Natural killer cell (primary cell): Measurements from ENCODE around the gene CAMK2B. TPM values are rescaled to one million over a fixed set of nuclear protein-coding genes. Genes with fewer than 3 reads are reported as not detected.
"Not testable (repeated sequence)": the region's sequence is repeated elsewhere in the genome, so short reads cannot be mapped to it uniquely, and the experiment has no call there.

Source experiments
- ATAC-seq, 3 donors: fragments of 150-1000 bp in 2 of 3; fragments of 200-7000 bp in 1 of 3; cut with Tn5 transposase; 1 replicate in 1 of 3; 2 replicates in 2 of 3; pipeline ENCODE4 v1.10.0; 2021; ENCODE audit warnings: mild to moderate bottlenecking in 2 of 3, moderate library complexity in 2 of 3
- DNase-seq, 2 donors: peaks; one replicate each; pipeline versions ENCODE4 v3.0.0 to v3.0.0-alpha.2; 2013 to 2021; ENCODE audit warnings: mixed read lengths in 1 of 2
- H3K27ac ChIP-seq: one replicate; pipeline ENCODE4 v1.5.1; 2013; ENCODE audit warnings: mild to moderate bottlenecking, low read length
- H3K27me3 ChIP-seq: one replicate; pipeline ENCODE4 v1.6.1; 2013; ENCODE audit warnings: low read length; ENCODE audit not compliant: control insufficient read depth, insufficient read depth
- H3K36me3 ChIP-seq: one replicate; pipeline ENCODE4 v1.6.1; 2013; ENCODE audit warnings: low read length; ENCODE audit not compliant: control insufficient read depth, insufficient read depth
- H3K4me1 ChIP-seq: one replicate; pipeline ENCODE4 v1.6.1; 2013; ENCODE audit warnings: low read length; ENCODE audit not compliant: control insufficient read depth, insufficient read depth
- H3K4me3 ChIP-seq: one replicate; pipeline ENCODE4 v1.5.1; 2013; ENCODE audit warnings: low read length
- H3K9me3 ChIP-seq: one replicate; pipeline ENCODE4 v1.6.1; 2013; ENCODE audit warnings: low read length; ENCODE audit not compliant: control insufficient read depth, insufficient read depth
- H3K27ac Mint-ChIP-seq, 2 donors: one replicate each; pipeline ENCODE4 v1.8.0; 2022; ENCODE audit warnings: mild to moderate bottlenecking in 2 of 2, mixed read lengths in 2 of 2, moderate library complexity in 1 of 2
- H3K27me3 Mint-ChIP-seq, 2 donors: one replicate each; pipeline ENCODE4 v1.8.0; 2022; ENCODE audit warnings: low read depth in 2 of 2, mixed read lengths in 2 of 2
- H3K36me3 Mint-ChIP-seq: one replicate; pipeline ENCODE4 v1.8.0; 2022; ENCODE audit warnings: mixed read lengths
- H3K4me1 Mint-ChIP-seq, 2 donors: one replicate each; pipeline ENCODE4 v1.8.0; 2022; ENCODE audit warnings: mixed read lengths in 2 of 2
- H3K4me3 Mint-ChIP-seq: one replicate; pipeline ENCODE4 v1.8.0; 2022; ENCODE audit warnings: mild to moderate bottlenecking, moderate library complexity, mixed read lengths
- H3K9me3 Mint-ChIP-seq, 2 donors: one replicate each; pipeline ENCODE4 v1.8.0; 2022; ENCODE audit warnings: mixed read lengths in 2 of 2
- WGBS: methylation state at CpG from one replicate; pipeline ENCODE4 v1.1.7; 2013; ENCODE audit warnings: missing lambda C conversion rate; ENCODE audit not compliant: insufficient coverage; 5-methylcytosine and 5-hydroxymethylcytosine counted together
- intact Hi-C: fragments of 100-400 bp; cut with micrococcal nuclease; formaldehyde crosslinking; loops from one replicate; pipeline ENCODE4 v1.14.2; 2022
- total RNA-seq, 4 donors: library from RNA; stranded (reverse); fragments of 120-200 nt in 1 of 4; gene quantifications; one replicate each; pipeline versions ENCODE4 v1.2.3 to v1.2.4, GENCODE V29; 2013 to 2022
- TF ChIP-seq, protein P1 (sequence below): fragments of 200-600 bp; IDR thresholded peaks from one replicate; pipeline ENCODE4 v1.8.0; 2022; ENCODE audit warnings: antibody characterized with exemption

The CAMK2B gene
- total RNA-seq, 3 donors from 2014 or later (not counting 1 experiment from before 2014, with no cell fraction given) = 0.70 TPM; not detected in 2

DNA sequence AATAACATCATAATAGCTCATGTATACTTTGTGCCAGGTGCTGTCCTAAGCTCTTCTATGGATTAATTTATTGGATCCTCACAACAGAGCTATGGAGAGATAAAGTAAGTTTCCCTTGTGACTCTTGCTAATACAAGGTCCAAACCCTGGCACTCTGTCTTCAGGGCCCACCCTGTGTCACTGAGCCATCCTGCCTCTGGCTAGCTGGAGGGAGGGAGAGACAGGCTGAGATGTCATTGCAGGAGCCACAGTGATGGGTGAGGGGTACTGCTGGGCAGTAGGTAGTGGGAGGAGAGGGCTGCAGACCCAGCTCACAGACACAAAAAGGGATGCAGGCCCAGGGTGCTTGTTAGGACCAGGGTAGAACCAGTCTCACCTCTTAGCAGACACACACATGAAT is 153.0 kb downstream of the CAMK2B start:
- TF ChIP-seq, protein P1, sequence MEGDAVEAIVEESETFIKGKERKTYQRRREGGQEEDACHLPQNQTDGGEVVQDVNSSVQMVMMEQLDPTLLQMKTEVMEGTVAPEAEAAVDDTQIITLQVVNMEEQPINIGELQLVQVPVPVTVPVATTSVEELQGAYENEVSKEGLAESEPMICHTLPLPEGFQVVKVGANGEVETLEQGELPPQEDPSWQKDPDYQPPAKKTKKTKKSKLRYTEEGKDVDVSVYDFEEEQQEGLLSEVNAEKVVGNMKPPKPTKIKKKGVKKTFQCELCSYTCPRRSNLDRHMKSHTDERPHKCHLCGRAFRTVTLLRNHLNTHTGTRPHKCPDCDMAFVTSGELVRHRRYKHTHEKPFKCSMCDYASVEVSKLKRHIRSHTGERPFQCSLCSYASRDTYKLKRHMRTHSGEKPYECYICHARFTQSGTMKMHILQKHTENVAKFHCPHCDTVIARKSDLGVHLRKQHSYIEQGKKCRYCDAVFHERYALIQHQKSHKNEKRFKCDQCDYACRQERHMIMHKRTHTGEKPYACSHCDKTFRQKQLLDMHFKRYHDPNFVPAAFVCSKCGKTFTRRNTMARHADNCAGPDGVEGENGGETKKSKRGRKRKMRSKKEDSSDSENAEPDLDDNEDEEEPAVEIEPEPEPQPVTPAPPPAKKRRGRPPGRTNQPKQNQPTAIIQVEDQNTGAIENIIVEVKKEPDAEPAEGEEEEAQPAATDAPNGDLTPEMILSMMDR = no peak
- H3K27me3 ChIP-seq = no peaks in the 10 kb centered on the region
- Mint-ChIP-seq H3K4me1 (no peaks in the 10 kb centered on the region), H3K27ac (no peak overlapping the region), H3K4me3 (no peak overlapping the region), H3K9me3 (no peaks in the 10 kb centered on the region), H3K36me3 (no peaks in the 10 kb centered on the region), H3K27me3 (peaks cover 14 to 33% of the 10 kb centered on the region in 2 donors)
- H3K36me3 ChIP-seq = no peaks in the 10 kb centered on the region
- intact Hi-C loops = no loop called here
- H3K27ac ChIP-seq = no peak overlapping the region
- ATAC-seq (no peak), DNase-seq (no peak)
- no peaks in the 10 kb centered on the region for H3K9me3 ChIP-seq
- H3K4me1 ChIP-seq = no peaks in the 10 kb centered on the region
- H3K4me3 ChIP-seq = no peak overlapping the region

DNA sequence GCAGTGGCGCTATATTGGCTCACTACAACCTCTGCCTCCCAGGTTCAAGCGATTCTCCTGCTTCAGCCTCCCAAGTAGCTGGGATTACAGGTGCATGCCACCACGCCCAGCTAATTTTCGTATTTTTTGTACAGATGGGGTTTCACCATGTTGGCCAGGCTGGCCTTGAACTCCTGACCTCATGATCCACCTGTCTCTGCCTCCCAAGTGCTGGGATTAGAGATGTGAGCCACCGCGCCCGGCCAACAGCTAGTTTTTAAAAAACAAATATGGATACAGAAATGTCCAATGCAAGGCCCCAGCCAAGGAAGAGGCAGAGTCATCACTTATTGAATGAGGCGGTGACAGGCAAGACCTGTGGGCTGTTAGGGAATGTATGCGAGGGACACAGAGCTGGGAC is 153.5 kb downstream of the CAMK2B start:
- H3K27me3 ChIP-seq, ATAC-seq, H3K27ac Mint-ChIP-seq, H3K4me3 ChIP-seq, H3K9me3 Mint-ChIP-seq, H3K9me3 ChIP-seq, H3K36me3 Mint-ChIP-seq, intact Hi-C loops, H3K4me1 ChIP-seq, H3K36me3 ChIP-seq, H3K4me3 Mint-ChIP-seq, H3K4me1 Mint-ChIP-seq, H3K27ac ChIP-seq, DNase-seq: not testable (repeated sequence)
- 86% methylated on average over 9 of the region's 9 CpGs for WGBS
- peaks cover 14 to 28% of the 10 kb centered on the region in 2 donors for H3K27me3 Mint-ChIP-seq

DNA sequence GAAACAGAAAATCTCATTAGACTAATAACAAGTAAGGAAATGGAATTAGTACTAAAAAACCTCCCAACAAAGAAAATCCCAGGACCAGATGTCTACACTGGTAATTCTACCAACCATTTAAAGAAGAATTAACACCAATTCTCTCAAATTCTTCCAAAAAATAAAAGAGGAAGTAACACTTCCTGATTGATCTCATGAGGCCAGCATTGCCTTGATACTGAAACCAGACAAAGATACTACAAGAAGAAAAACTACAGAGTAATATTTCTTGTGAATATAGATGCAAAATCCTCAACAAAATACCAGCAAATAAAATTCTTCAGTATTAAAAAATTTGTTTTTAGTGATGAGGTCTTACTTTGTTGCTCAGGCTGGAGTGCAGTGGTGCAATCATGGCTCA is 157.5 kb downstream of the CAMK2B start:
- Mint-ChIP-seq H3K9me3 (no peaks in the 10 kb centered on the region), H3K4me3 (no peak overlapping the region), H3K36me3 (no peaks in the 10 kb centered on the region), H3K27ac (no peak overlapping the region), H3K4me1 (no peaks in the 10 kb centered on the region), H3K27me3 (peaks cover 17 to 31% of the 10 kb centered on the region in 2 donors)
- Histone ChIP-seq H3K36me3 (no peaks in the 10 kb centered on the region), H3K27me3 (no peaks in the 10 kb centered on the region), H3K4me3 (no peak overlapping the region), H3K27ac (no peak overlapping the region), H3K4me1 (no peaks in the 10 kb centered on the region), H3K9me3 (no peaks in the 10 kb centered on the region)
- no peak for DNase-seq
- intact Hi-C loops = no loop called here
- TF ChIP-seq, protein P1 = no peak
- ATAC-seq = no peak

Other genes with a start within 250 kb of the CAMK2B start
- gene POLM, start 243.1 kb downstream of the CAMK2B start, total RNA-seq = 10 to 100 TPM; 41.7 to 74.1 (median 50.9) TPM
- 1 to 10 TPM; 3.3 to 9.0 (median 6.4) TPM for gene AEBP1, start 221.2 kb downstream of the CAMK2B start, total RNA-seq
- 10 to 100 TPM; 30.1 to 38.3 (median 38.1) TPM for gene POLD2, start 202.0 kb downstream of the CAMK2B start, total RNA-seq
- gene MYL7, start 184.3 kb downstream of the CAMK2B start, total RNA-seq = not detected
- gene GCK, start 136.2 kb downstream of the CAMK2B start, total RNA-seq = not detected
- gene YKT6, start 124.6 kb downstream of the CAMK2B start, total RNA-seq = 100 to 1,000 TPM in 1 of 3 donors, 10 to 100 TPM in 2; 72.4 to 107 (median 87.1) TPM
- gene NUDCD3, start 165.1 kb upstream of the CAMK2B start, total RNA-seq = 10 to 100 TPM; 50.1 to 79.9 (median 68.7) TPM
- under 1 TPM in 2 of 3 donors, not detected in 1; 0.10 to 0.16 TPM for gene NPC1L1, start 215.7 kb upstream of the CAMK2B start, total RNA-seq
- gene DDX56, start 248.3 kb upstream of the CAMK2B start, total RNA-seq = 10 to 100 TPM; 67.8 to 85.5 (median 84.5) TPM